Measurements from ENCODE around the gene ZNF30.
A peak's percentile ranks its signal among the peaks of the same experiment; 100 is the strongest.
"Not testable (repeated sequence)": the region's sequence is repeated elsewhere in the genome, so short reads cannot be mapped to it uniquely, and the experiment has no call there.

The ZNF30 gene

DNA sequence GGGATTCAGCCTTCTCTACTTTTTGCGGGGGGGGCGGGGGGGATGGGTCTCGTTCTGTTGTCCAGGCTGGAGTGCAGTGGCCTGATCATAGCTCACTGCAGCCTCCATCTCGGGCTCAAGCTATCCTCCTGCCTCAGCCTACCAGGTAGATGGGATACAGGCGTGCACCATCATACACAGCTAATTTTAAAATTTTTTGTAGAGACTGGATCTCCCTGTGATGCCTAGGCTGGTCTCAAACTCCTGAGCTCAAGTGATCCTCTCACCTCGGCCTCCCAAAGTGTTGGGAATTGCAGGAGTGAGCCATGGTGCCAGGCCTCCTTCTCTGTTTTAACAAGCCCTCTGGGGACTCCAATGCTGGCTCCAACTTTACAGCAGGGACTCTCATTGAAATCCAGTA lies 37.9 kb downstream of the ZNF30 start:
- Histone ChIP-seq H3K27ac (no peak overlapping the region), H3K4me3 (peak overlapping the region; percentile 88)
- no peak for DNase-seq (ENCODE audit: low spot score)
- TF ChIP-seq, protein P1, sequence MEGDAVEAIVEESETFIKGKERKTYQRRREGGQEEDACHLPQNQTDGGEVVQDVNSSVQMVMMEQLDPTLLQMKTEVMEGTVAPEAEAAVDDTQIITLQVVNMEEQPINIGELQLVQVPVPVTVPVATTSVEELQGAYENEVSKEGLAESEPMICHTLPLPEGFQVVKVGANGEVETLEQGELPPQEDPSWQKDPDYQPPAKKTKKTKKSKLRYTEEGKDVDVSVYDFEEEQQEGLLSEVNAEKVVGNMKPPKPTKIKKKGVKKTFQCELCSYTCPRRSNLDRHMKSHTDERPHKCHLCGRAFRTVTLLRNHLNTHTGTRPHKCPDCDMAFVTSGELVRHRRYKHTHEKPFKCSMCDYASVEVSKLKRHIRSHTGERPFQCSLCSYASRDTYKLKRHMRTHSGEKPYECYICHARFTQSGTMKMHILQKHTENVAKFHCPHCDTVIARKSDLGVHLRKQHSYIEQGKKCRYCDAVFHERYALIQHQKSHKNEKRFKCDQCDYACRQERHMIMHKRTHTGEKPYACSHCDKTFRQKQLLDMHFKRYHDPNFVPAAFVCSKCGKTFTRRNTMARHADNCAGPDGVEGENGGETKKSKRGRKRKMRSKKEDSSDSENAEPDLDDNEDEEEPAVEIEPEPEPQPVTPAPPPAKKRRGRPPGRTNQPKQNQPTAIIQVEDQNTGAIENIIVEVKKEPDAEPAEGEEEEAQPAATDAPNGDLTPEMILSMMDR (IDR thresholded peaks at IDR 0.05) = no peak

DNA sequence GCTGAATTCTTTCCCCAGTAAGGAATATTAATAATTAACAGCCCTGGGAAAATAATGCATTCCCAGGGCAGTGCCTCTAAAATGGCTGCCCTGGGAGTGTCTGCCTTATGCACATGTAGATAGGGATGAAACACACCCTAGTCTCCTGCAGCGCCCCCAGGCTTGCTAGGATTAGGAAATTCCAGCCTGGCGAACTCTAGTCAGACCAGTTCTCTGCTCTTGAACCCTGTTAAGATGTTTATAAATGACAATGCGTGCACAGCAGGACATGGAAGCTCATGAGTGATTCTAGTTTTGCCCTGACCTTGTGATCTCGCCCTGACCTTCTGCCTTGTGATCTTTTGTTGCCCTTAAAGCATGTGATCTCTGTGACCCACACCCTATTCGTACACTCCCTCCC lies 38.8 kb downstream of the ZNF30 start:
- not testable (repeated sequence) for DNase-seq (ENCODE audit: low spot score); H3K27ac ChIP-seq; H3K4me3 ChIP-seq

DNA sequence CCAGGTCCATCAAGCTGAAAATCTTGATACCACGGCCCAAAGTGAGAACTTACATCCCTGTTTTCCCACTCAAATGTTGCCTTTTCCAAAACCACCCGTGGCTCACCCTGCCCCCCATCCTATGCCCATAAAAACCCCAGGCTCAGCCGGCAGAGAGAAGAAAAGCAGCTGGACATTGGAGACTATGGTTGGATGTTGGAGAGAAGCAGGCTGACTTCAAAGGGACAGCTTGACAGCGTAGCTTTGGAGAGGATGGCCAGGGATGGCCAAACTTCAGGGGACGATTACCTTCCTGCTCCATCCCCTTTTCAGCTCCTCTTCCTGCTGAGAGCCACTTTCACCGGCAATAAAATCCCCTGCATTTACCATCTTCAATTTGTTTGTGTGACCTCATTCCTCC lies 40.8 kb downstream of the ZNF30 start:
- DNase-seq (ENCODE audit: low spot score) = no peak
- H3K27ac ChIP-seq = no peak overlapping the region
- no peak overlapping the region for H3K4me3 ChIP-seq
- TF ChIP-seq, protein P1 (IDR thresholded peaks at IDR 0.05) = no peak

DNA sequence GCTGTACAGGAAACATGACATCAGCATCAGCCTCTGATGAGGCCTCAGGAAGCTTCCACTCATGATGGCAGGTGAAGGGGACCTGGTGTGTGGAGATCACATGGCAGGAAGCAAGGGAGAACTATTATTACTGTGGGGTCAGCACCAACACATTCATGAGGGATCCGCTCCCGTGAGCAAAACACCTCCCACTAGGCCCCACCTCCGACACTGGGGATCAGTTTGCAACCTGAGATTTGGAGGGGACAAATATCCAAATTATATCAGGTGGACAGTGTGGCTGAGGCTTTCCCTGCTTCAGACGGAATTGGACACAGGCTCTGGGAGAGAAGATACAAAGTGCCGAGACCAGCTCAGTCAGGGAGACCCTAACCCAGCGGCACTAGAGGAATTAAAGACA lies 43.0 kb downstream of the ZNF30 start:
- DNase-seq (ENCODE audit: low spot score) = peak; percentile 26
- Histone ChIP-seq H3K4me3 (no peak overlapping the region), H3K27ac (no peak overlapping the region)
- TF ChIP-seq, protein P1 (IDR thresholded peaks at IDR 0.05) = no peak

DNA sequence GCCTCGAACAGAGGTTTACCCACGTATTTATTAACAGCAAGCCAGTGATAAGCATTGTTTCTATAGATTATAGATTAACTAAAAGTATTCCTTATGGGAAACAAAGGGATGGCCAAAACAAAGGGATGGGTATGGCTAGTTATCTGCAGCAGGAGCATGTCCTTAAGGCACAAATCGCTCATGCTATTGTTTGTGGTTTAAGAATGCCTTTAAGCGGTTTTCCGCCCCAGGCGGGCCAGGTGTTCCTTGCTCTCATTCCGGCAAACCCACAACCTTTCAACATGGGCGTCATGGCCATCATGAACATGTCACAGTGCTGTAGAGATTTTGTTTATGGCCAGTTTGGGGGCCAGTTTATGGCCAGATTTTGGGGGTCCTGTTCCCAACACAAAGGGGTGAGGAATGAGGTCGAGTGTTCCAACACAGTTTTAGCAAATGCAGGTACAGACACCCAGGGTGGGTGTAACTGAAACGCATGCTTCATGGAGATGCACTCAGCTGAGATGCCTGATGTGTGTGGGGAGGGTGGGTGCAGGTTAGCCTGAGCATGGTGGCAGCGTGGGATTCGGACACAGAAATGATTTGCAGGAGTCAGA lies 43.6 kb downstream of the ZNF30 start:
- H3K27ac ChIP-seq, H3K4me3 ChIP-seq: not testable (repeated sequence)
- DNase-seq (ENCODE audit: low spot score) = peak; percentile 62

DNA sequence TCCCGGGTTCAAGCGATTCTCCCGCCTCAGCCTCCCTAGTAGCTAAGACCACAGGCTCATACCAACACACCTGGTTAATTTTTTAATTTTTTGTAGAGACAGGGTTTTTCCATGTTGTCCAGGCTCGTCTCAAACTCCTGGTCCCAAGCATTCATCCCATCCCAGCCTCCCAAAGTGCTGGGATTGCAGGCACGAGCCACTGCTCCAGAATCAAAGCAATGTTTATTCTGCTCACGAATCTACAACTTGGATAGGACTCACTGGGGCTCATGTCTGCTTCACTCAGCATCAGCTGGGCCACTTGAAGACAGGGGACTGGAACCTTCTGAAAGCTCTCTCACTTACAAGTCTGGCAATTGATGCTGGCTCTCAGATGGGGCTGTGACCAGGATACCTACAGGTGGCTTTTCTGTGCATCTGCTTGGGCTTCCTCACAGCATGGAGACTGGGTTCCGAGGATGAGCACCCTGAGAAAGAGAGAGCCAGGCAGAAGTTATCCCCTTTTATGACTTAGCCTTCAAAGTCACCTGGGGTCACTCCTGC lies 45.5 kb downstream of the ZNF30 start:
- no peak overlapping the region for H3K27ac ChIP-seq
- H3K4me3 ChIP-seq = no peak overlapping the region
- TF ChIP-seq, protein P1 (IDR thresholded peaks at IDR 0.05) = no peak
- DNase-seq (ENCODE audit: low spot score) = peak; percentile 47

DNA sequence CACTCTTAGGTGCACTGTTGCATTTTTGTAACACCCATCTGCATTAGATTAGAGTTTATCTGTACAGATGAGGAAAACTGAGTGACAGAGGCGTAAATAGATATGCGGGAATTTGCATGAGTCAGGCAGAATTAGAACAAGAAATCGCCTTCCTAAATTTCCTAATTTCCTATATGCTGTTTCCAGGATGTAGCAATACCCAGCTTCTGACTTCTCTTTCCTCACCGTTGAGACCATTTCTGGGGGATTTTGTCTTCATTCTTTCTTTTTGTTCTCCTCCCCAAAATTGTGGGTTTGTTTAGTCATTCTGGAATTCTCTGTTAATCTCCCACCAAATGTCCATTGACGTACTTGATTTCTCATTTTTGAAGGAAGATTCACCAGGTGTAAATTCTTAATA lies 47.9 kb downstream of the ZNF30 start:
- DNase-seq (ENCODE audit: low spot score) = no peak
- TF ChIP-seq, protein P1 (IDR thresholded peaks at IDR 0.05) = no peak
- Histone ChIP-seq H3K4me3 (no peak overlapping the region), H3K27ac (no peak overlapping the region)

DNA sequence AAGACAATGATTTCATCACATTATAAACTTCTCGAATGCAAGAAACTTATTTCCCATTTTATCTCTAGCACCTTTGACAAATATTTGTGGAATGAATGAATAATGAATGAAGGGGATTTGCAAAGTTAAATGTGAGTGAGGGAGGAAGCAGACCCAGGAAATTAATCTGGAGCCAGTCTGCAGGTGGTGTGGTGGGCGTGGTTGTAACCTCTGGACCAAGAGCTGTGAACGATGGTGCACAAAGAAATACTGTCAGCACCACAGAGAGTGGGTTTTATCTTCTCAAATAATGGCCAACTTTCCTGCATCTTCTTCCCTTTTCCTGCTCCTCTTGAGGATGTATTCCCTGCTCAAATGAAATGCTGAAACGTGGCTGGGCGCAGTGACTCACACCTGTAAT lies 48.4 kb downstream of the ZNF30 start:
- TF ChIP-seq, protein P1 (IDR thresholded peaks at IDR 0.05) = no peak
- DNase-seq (ENCODE audit: low spot score) = peak; percentile 8
- no peak overlapping the region for H3K27ac ChIP-seq
- H3K4me3 ChIP-seq = no peak overlapping the region

Measured in coronary artery (tissue), 2 donors.